CD4-positive, alpha-beta memory T cell (primary cell): ENCODE measurements around the gene PLAAT2. TPM values are rescaled to one million over a fixed set of nuclear protein-coding genes. Genes with fewer than 3 reads are reported as not detected.
A peak's percentile ranks its signal among the peaks of the same experiment; 100 is the strongest.

Experiments
- CTCF ChIA-PET: fragments of 350-600 bp; sonication (Branson Sonifier 250); formaldehyde crosslinking; loops from one replicate; lab custom pipeline; 2021; ENCODE audit warnings: inconsistent platforms; ENCODE audit not compliant: partially characterized antibody; lab: Charles Lee
- POLR2A ChIA-PET: fragments of 350-600 bp; sonication (Branson Sonifier 250); formaldehyde crosslinking; loops from one replicate; lab custom pipeline; 2021; ENCODE audit not compliant: partially characterized antibody; lab: Charles Lee
- DNase-seq, 5 donors: peaks; one replicate each; pipeline versions ENCODE4 v3.0.0 to v3.0.0-alpha.2; 2020 to 2022; ENCODE audit warnings: mixed read lengths in 1 of 5
- H3K27ac ChIP-seq: one replicate; pipeline ENCODE4 v1.7.0; 2013; ENCODE audit warnings: low read depth, low read length
- H3K27me3 ChIP-seq: 2 replicates; pipeline ENCODE4 v1.7.0; 2013; ENCODE audit warnings: mild to moderate bottlenecking, low read length, moderate library complexity; ENCODE audit not compliant: insufficient read depth
- H3K36me3 ChIP-seq: 2 replicates; pipeline ENCODE4 v1.7.0; 2013; ENCODE audit warnings: mild to moderate bottlenecking, low read length, moderate library complexity; ENCODE audit not compliant: insufficient read depth
- H3K4me1 ChIP-seq: 2 replicates; pipeline ENCODE4 v1.7.0; 2013; ENCODE audit warnings: mild to moderate bottlenecking, low read length, moderate library complexity; ENCODE audit not compliant: insufficient read depth
- H3K4me3 ChIP-seq, 2 donors: one replicate each; pipeline ENCODE4 v1.7.0; 2013; ENCODE audit warnings: low read length in 2 of 2, mild to moderate bottlenecking in 1 of 2
- H3K9me3 ChIP-seq, 2 donors: one replicate each; pipeline ENCODE4 v1.7.0; 2013; ENCODE audit warnings: low read length in 2 of 2, control low read depth in 1 of 2; ENCODE audit not compliant: control insufficient read depth in 1 of 2
- H3K27ac Mint-ChIP-seq, 7 donors: one replicate each; pipeline ENCODE4 v1.8.0; 2020 to 2021; ENCODE audit warnings: mixed read lengths in 7 of 7, mild to moderate bottlenecking in 6 of 7, inconsistent platforms in 3 of 7, moderate library complexity in 3 of 7
- H3K27me3 Mint-ChIP-seq, 2 donors: one replicate each; pipeline ENCODE4 v1.8.0; 2020 to 2021; ENCODE audit warnings: mixed read lengths in 2 of 2
- H3K36me3 Mint-ChIP-seq, 2 donors: one replicate each; pipeline ENCODE4 v1.8.0; 2020 to 2021; ENCODE audit warnings: mixed read lengths in 2 of 2, inconsistent platforms in 1 of 2, mild to moderate bottlenecking in 1 of 2
- H3K4me1 Mint-ChIP-seq, 4 donors: one replicate each; pipeline ENCODE4 v1.8.0; 2020 to 2021; ENCODE audit warnings: mixed read lengths in 4 of 4, mild to moderate bottlenecking in 1 of 4
- H3K4me3 Mint-ChIP-seq, 8 donors: one replicate each; pipeline ENCODE4 v1.8.0; 2020 to 2021; ENCODE audit warnings: mixed read lengths in 8 of 8, mild to moderate bottlenecking in 7 of 8, moderate library complexity in 6 of 8, inconsistent platforms in 3 of 8
- H3K9me3 Mint-ChIP-seq, 8 donors: one replicate each; pipeline ENCODE4 v1.8.0; 2020 to 2021; ENCODE audit warnings: mixed read lengths in 8 of 8, mild to moderate bottlenecking in 5 of 8, inconsistent platforms in 3 of 8, moderate library complexity in 1 of 8
- intact Hi-C: fragments of 100-400 bp; cut with micrococcal nuclease; formaldehyde crosslinking; loops from one replicate; pipeline ENCODE4 v1.15.1; 2023
- polyA plus RNA-seq, 2 donors: library from polyadenylated mRNA; unstranded; fragments of 300-500 nt; fragmentation: Illumina TruSeq; gene quantifications; one replicate each; pipeline ENCODE4 v1.2.3, GENCODE V29; 2021
- total RNA-seq, 2 experiments: library from RNA; stranded (reverse); gene quantifications; one replicate each; pipeline ENCODE4 v1.2.3, GENCODE V29; 2021

The PLAAT2 gene
- total and polyA plus RNA-seq, 4 experiments from 2014 or later: 0.48 TPM; not detected in 3

DNA sequence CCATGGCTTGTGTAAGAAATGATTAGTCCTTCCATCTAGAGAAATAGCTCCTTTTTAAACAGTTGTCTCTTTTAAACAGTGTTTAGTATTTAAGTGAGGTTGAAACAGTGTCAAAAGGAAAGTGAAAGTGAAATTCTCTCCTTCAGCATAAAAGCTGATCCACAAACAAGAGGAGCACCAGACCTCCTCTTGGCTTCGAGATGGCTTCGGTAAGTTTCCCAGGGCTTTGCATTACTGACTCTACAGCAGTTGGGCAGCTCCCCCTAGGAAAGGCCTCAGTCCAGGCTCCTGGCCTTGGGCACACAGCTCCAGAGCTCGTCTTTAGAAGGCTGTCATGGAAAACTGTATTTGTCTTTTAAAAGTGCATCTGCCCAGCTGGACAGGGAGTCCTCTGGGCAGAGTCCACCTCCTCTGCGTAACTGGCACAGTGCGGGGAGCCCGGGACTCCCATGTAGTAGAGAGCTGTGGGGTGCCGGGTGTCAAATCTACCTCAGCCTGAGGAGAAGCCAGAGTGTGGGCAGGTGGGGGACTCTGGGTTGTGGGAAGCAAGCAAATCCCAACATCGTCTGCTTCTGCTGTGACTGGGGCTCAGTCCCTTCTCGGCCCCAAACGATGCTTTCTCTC lies 26.4 kb downstream of the PLAAT2 start, which contains the start of gene PLAAT4:
PLAAT4 (plus strand) TSS at position 140 of the 624 bp plus-strand sequence; CDS start at position 201, 61 bp downstream.
- intact Hi-C loops: loop anchor here (2.0 to 5.0 kb wide), 5 partner anchors 16 to 101 kb away; partner anchors contain the start of gene PLAAT3
- POLR2A ChIA-PET: interaction anchor here (0.9 to 8.4 kb wide), 25 partner anchors 9 to 1207 kb away, joined by 3 to 132 read pairs (median 7); partner anchors contain the start of genes PLAAT2, PLAAT3, PLAAT5 and RASGRP2
- Mint-ChIP-seq H3K4me1 (peaks cover 63 to 97% (median 82%) of the 10 kb centered on the region in 4 donors), H3K9me3 (peaks cover 0 to 1% (median 0%) of the 10 kb centered on the region in 8 donors), H3K4me3 (peak within 1 kb of the TSS; percentile 95 to 99 (median 96)), H3K36me3 (peaks cover 10 to 40% of the 10 kb centered on the region in 2 donors), H3K27ac (peak within 1 kb of the TSS; percentile 96 to 99 (median 98)), H3K27me3 (no peaks in the 10 kb centered on the region)
- Histone ChIP-seq H3K4me1 (peaks cover 93% of the 10 kb centered on the region), H3K4me3 (peak within 1 kb of the TSS; percentile 83 to 89), H3K36me3 (peaks cover 4% of the 10 kb centered on the region), H3K9me3 (no peaks in the 10 kb centered on the region), H3K27me3 (no peaks in the 10 kb centered on the region), H3K27ac (peak within 1 kb of the TSS; percentile 77)
- peak; percentile 54 to 69 (median 59) for DNase-seq
- CTCF ChIA-PET: interaction anchor here (1.0 to 3.6 kb wide), 17 partner anchors 9 to 101 kb away, joined by 3 to 23 read pairs (median 5); partner anchors contain the start of gene PLAAT5

DNA sequence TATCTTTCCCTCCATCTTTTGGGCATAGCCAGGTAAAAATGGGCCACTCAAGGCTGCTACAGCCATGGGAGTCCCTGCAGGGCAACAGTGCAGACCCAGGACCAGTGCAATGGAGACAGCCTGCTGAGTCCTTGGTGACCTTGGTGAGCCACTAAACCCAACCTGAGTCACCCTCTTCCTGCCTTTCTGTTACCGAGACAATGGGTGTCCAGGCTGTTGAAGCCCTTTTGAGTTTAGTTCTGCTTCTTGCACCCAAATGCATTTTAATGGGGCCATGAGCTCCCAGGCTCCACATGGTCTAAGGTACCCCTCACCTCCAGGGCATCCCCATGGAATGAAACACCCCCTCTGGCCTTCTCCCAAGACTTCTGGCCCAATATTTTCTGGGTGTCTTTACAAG lies 27.4 kb downstream of the PLAAT2 start:
- Mint-ChIP-seq H3K9me3 (peaks cover 0 to 1% (median 0%) of the 10 kb centered on the region in 8 donors), H3K27ac (peak overlapping the region; percentile 96 to 99 (median 98)), H3K4me1 (peaks cover 67 to 99% (median 83%) of the 10 kb centered on the region in 4 donors), H3K27me3 (no peaks in the 10 kb centered on the region), H3K4me3 (peak overlapping the region; percentile 95 to 99 (median 96)), H3K36me3 (peaks cover 10 to 36% of the 10 kb centered on the region in 2 donors)
- H3K9me3 ChIP-seq: no peaks in the 10 kb centered on the region
- peak in 2 of 5 donors; percentile 28 to 70 for DNase-seq
- H3K4me1 ChIP-seq: peaks cover 91% of the 10 kb centered on the region
- H3K27ac ChIP-seq: peak overlapping the region; percentile 77
- peak overlapping the region; percentile 47 to 83 for H3K4me3 ChIP-seq
- intact Hi-C loops: loop anchor here (2.0 to 5.0 kb wide), 5 partner anchors 17 to 102 kb away; partner anchors contain the start of gene PLAAT3
- ChIA-PET POLR2A (interaction anchor here (1.0 to 8.4 kb wide), 14 partner anchors 10 to 137 kb away, joined by 3 to 132 read pairs (median 10); partner anchors contain the start of genes PLAAT2, PLAAT3 and PLAAT5), CTCF (interaction anchor here (1.9 to 3.6 kb wide), 5 partner anchors 16 to 100 kb away, joined by 8 to 23 read pairs (median 13); partner anchors contain the start of gene PLAAT5)
- no peaks in the 10 kb centered on the region for H3K27me3 ChIP-seq
- peaks cover 4% of the 10 kb centered on the region for H3K36me3 ChIP-seq

GRCh38 chr11:63534895-63535461 lies 28.2 kb downstream of the PLAAT2 start:
- no peaks in the 10 kb centered on the region for H3K27me3 Mint-ChIP-seq
- Histone ChIP-seq H3K4me3 (peak overlapping the region in 1 of 2 donors; percentile 83), H3K36me3 (peaks cover under 1% of the 10 kb centered on the region), H3K27me3 (no peaks in the 10 kb centered on the region), H3K27ac (peak overlapping the region; percentile 77), H3K4me1 (peaks cover 86% of the 10 kb centered on the region), H3K9me3 (no peaks in the 10 kb centered on the region)
- DNase-seq: peak in 4 of 5 donors; percentile 32 to 66 (median 42)
- H3K27ac Mint-ChIP-seq: peak overlapping the region; percentile 96 to 99 (median 98)
- ChIA-PET CTCF (interaction anchor here (3.5 kb wide), 1 partner anchor 56 kb away, joined by 13 read pairs; no protein-coding TSS in a partner anchor), POLR2A (interaction anchor here (1.2 to 8.4 kb wide), 5 partner anchors 10 to 33 kb away, joined by 3 to 132 read pairs (median 8); no protein-coding TSS in a partner anchor)
- peaks cover 6 to 29% of the 10 kb centered on the region in 2 donors for H3K36me3 Mint-ChIP-seq
- H3K4me1 Mint-ChIP-seq: peaks cover 63 to 95% (median 81%) of the 10 kb centered on the region in 4 donors
- intact Hi-C loops: loop anchor here (5.0 kb wide), 3 partner anchors 58 to 102 kb away; partner anchors contain the start of gene PLAAT3
- H3K9me3 Mint-ChIP-seq: peaks cover 0 to 1% (median 0%) of the 10 kb centered on the region in 8 donors
- H3K4me3 Mint-ChIP-seq: peak overlapping the region; percentile 73 to 99 (median 96)

DNA sequence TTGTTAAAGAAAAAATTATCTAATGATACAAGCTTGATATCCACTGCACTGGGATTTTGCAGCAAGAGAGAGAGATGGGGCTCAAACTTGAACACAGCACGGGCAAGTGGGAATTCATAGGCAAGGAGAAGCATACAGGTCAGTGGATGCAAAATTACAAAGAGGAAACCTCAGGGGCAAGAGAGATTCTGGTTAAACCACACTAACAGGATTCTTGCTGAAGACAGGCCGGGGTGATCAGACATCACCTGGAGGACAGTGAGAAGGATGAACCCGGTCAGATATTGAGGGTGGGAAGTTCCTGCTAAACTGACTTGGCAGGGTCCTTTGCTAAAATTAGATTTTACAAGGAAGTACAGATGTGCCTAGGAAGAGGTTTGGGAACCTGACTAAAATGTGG lies 29.1 kb downstream of the PLAAT2 start:
- DNase-seq: no peak
- Mint-ChIP-seq H3K27ac (peak overlapping the region; percentile 48 to 99 (median 94)), H3K4me3 (peak overlapping the region in 7 of 8 donors; percentile 19 to 76 (median 65)), H3K36me3 (peaks cover 3 to 23% of the 10 kb centered on the region in 2 donors), H3K9me3 (peaks cover 0 to 1% (median 0%) of the 10 kb centered on the region in 8 donors), H3K27me3 (no peaks in the 10 kb centered on the region), H3K4me1 (peaks cover 66 to 95% (median 82%) of the 10 kb centered on the region in 4 donors)
- intact Hi-C loops: no loop called here
- H3K36me3 ChIP-seq: no peaks in the 10 kb centered on the region
- H3K9me3 ChIP-seq: no peaks in the 10 kb centered on the region
- H3K4me3 ChIP-seq: no peak overlapping the region
- CTCF ChIA-PET: interaction anchor here (3.1 kb wide), 1 partner anchor 55 kb away, joined by 14 read pairs; no protein-coding TSS in a partner anchor
- H3K27me3 ChIP-seq: no peaks in the 10 kb centered on the region
- H3K4me1 ChIP-seq: peaks cover 86% of the 10 kb centered on the region
- peak overlapping the region; percentile 77 for H3K27ac ChIP-seq
- POLR2A ChIA-PET: interaction anchor here (0.8 to 8.4 kb wide), 3 partner anchors 17 to 59 kb away, joined by 3 to 101 read pairs (median 42); no protein-coding TSS in a partner anchor

GRCh38 chr11:63532799-63533475 lies 30.2 kb downstream of the PLAAT2 start:
- Mint-ChIP-seq H3K36me3 (peaks cover 0 to 14% of the 10 kb centered on the region in 2 donors), H3K27ac (peak overlapping the region in 5 of 7 donors; percentile 48 to 99 (median 94)), H3K27me3 (no peaks in the 10 kb centered on the region), H3K4me1 (peaks cover 59 to 88% (median 75%) of the 10 kb centered on the region in 4 donors), H3K4me3 (peak overlapping the region in 7 of 8 donors; percentile 19 to 76 (median 45)), H3K9me3 (no peaks in the 10 kb centered on the region)
- POLR2A ChIA-PET: interaction anchor here (0.8 to 8.4 kb wide), 8 partner anchors 11 to 81 kb away, joined by 3 to 101 read pairs (median 6); partner anchors contain the start of gene PLAAT5
- intact Hi-C loops: no loop called here
- Histone ChIP-seq H3K9me3 (no peaks in the 10 kb centered on the region), H3K27ac (no peak overlapping the region), H3K36me3 (no peaks in the 10 kb centered on the region), H3K4me1 (peaks cover 78% of the 10 kb centered on the region), H3K4me3 (no peak overlapping the region), H3K27me3 (no peaks in the 10 kb centered on the region)
- CTCF ChIA-PET: interaction anchor here (0.5 to 3.1 kb wide), 7 partner anchors 11 to 103 kb away, joined by 3 to 14 read pairs (median 5); no protein-coding TSS in a partner anchor
- DNase-seq: no peak

- H3K27me3 ChIP-seq: no peaks in the 10 kb centered on the region
- Mint-ChIP-seq H3K27me3 (no peaks in the 10 kb centered on the region), H3K36me3 (peaks cover 0 to 7% of the 10 kb centered on the region in 2 donors), H3K27ac (peak overlapping the region; percentile 90 to 99 (median 95)), H3K4me3 (peak overlapping the region in 7 of 8 donors; percentile 78 to 91 (median 85)), H3K9me3 (no peaks in the 10 kb centered on the region), H3K4me1 (peaks cover 57 to 80% (median 68%) of the 10 kb centered on the region in 4 donors)
- ChIA-PET CTCF (interaction anchor here (0.5 to 3.1 kb wide), 8 partner anchors 11 to 167 kb away, joined by 3 to 14 read pairs (median 4); no protein-coding TSS in a partner anchor), POLR2A (interaction anchor here (0.9 to 8.4 kb wide), 11 partner anchors 9 to 81 kb away, joined by 3 to 101 read pairs (median 4); partner anchors contain the start of gene PLAAT5)
- H3K9me3 ChIP-seq: no peaks in the 10 kb centered on the region
- H3K4me3 ChIP-seq: peak overlapping the region in 1 of 2 donors; percentile 12
- H3K36me3 ChIP-seq: no peaks in the 10 kb centered on the region
- intact Hi-C loops: no loop called here
- no peak for DNase-seq
- peaks cover 71% of the 10 kb centered on the region for H3K4me1 ChIP-seq
- peak overlapping the region; percentile 47 for H3K27ac ChIP-seq
Measured at GRCh38 chr11:63532117-63532516, 31.1 kb downstream of the PLAAT2 start.
